NAMALWA (cell line): Measurements from ENCODE around the gene MRPS9.

Source experiments
- DNase-seq: peaks from one replicate; pipeline ENCODE4 v3.0.0-alpha.2; 2015; ENCODE audit warnings: low spot score

MRPS9 gene

GRCh38 chr2:105037572-105038382 is at the start of gene MRPS9:
Gene MRPS9, plus strand, starts transcription at chr2:105038069. Its CDS starts 24 bp downstream, at chr2:105038093.
- peak; percentile 98 for DNase-seq

GRCh38 chr2:105005181-105005951 is 32.5 kb upstream of the MRPS9 start:
- DNase-seq = no peak

GRCh38 chr2:105007367-105007766 is 30.5 kb upstream of the MRPS9 start:
- no peak for DNase-seq

GRCh38 chr2:105032476-105032875 is 5.4 kb upstream of the MRPS9 start:
- no peak for DNase-seq

- no peak for DNase-seq
Observed at GRCh38 chr2:105034170-105034569, 3.7 kb upstream of the MRPS9 start.

- DNase-seq = peak; percentile 9
Observed at GRCh38 chr2:105038383-105039061, 653 bp downstream of the MRPS9 start.

GRCh38 chr2:105039559-105039958 is 1.7 kb downstream of the MRPS9 start:
- no peak for DNase-seq

GRCh38 chr2:105042189-105042588 is 4.3 kb downstream of the MRPS9 start:
- DNase-seq = peak; percentile 11

GRCh38 chr2:105052773-105053172 is 14.9 kb downstream of the MRPS9 start:
- DNase-seq = no peak

GRCh38 chr2:105055613-105056012 is 17.7 kb downstream of the MRPS9 start:
- no peak for DNase-seq

- DNase-seq = no peak
Observed at GRCh38 chr2:105056245-105056644, 18.4 kb downstream of the MRPS9 start.

GRCh38 chr2:105057005-105057404 is 19.1 kb downstream of the MRPS9 start:
- DNase-seq = no peak

- DNase-seq = no peak
Observed at GRCh38 chr2:105061560-105061959, 23.7 kb downstream of the MRPS9 start.

- DNase-seq = no peak
Observed at GRCh38 chr2:105062158-105062557, 24.3 kb downstream of the MRPS9 start.

GRCh38 chr2:105068387-105068786 is 30.5 kb downstream of the MRPS9 start:
- DNase-seq = no peak

- DNase-seq = no peak
Observed at GRCh38 chr2:105068875-105069274, 31.0 kb downstream of the MRPS9 start.

- DNase-seq = no peak
Observed at GRCh38 chr2:105070010-105070865, 32.4 kb downstream of the MRPS9 start.

- no peak for DNase-seq
Observed at GRCh38 chr2:105071379-105071778, 33.5 kb downstream of the MRPS9 start.

- DNase-seq = no peak
Observed at GRCh38 chr2:105072039-105072438, 34.2 kb downstream of the MRPS9 start.

GRCh38 chr2:105073591-105073990 is 35.7 kb downstream of the MRPS9 start:
- no peak for DNase-seq

- no peak for DNase-seq
Observed at GRCh38 chr2:105076121-105076520, 38.3 kb downstream of the MRPS9 start.
